CD4-positive, alpha-beta T cell (primary cell): Measurements from ENCODE around the gene MFF. TPM values are rescaled to one million over a fixed set of nuclear protein-coding genes. Genes with fewer than 3 reads are reported as not detected.
"Not testable (repeated sequence)": the region's sequence is repeated elsewhere in the genome, so short reads cannot be mapped to it uniquely, and the experiment has no call there.

Experiments used
- ATAC-seq: fragments of 200-7000 bp; cut with Tn5 transposase; one replicate; pipeline ENCODE4 v1.10.0; 2022; ENCODE audit warnings: mild to moderate bottlenecking; ENCODE audit not compliant: poor library complexity
- CTCF ChIA-PET: fragments of 350-600 bp; sonication (Branson Sonifier 250); formaldehyde crosslinking; loops from one replicate; lab custom pipeline; 2021; ENCODE audit warnings: antibody characterized with exemption, inconsistent platforms; lab: Charles Lee
- POLR2A ChIA-PET: fragments of 350-600 bp; sonication (Branson Sonifier 250); formaldehyde crosslinking; loops from one replicate; lab custom pipeline; 2021; ENCODE audit warnings: antibody characterized with exemption, inconsistent platforms; lab: Charles Lee
- DNase-seq, 14 experiments: peaks; one replicate each; pipeline ENCODE4 v3.0.0-alpha.2; 2013 to 2020; ENCODE audit warnings: mixed read lengths in 2 of 14
- H3K27ac ChIP-seq, 2 donors: one replicate each; pipeline versions ENCODE4 v1.5.1 to v1.7.0; 2013; ENCODE audit warnings: low read length in 2 of 2, low read depth in 1 of 2, mild to moderate bottlenecking in 1 of 2
- H3K27me3 ChIP-seq, 2 experiments: 1 replicate in 1 of 2; 2 replicates in 1 of 2; pipeline versions ENCODE4 v1.6.1 to v1.7.0; 2013; ENCODE audit warnings: low read length in 2 of 2, control low read depth in 1 of 2, mild to moderate bottlenecking in 1 of 2, moderate library complexity in 1 of 2; ENCODE audit not compliant: insufficient read depth in 2 of 2, control insufficient read depth in 1 of 2
- H3K36me3 ChIP-seq: one replicate; pipeline ENCODE4 v1.6.1; 2013; ENCODE audit warnings: low read length, control low read depth; ENCODE audit not compliant: insufficient read depth
- H3K4me1 ChIP-seq: one replicate; pipeline ENCODE4 v1.6.1; 2013; ENCODE audit warnings: low read length, control low read depth; ENCODE audit not compliant: insufficient read depth
- H3K4me3 ChIP-seq: one replicate; pipeline ENCODE4 v1.5.1; 2013; ENCODE audit warnings: mild to moderate bottlenecking, low read length, moderate library complexity
- H3K9me3 ChIP-seq, 2 experiments: 1 replicate in 1 of 2; 2 replicates in 1 of 2; pipeline versions ENCODE4 v1.6.1 to v1.7.0; 2013; ENCODE audit warnings: low read length in 2 of 2, mild to moderate bottlenecking in 2 of 2, control low read depth in 1 of 2, moderate library complexity in 1 of 2; ENCODE audit not compliant: control insufficient read depth in 1 of 2, insufficient read depth in 1 of 2
- H3K27ac Mint-ChIP-seq: one replicate; pipeline ENCODE4 v1.8.0; 2020; ENCODE audit warnings: mixed read lengths
- H3K27me3 Mint-ChIP-seq: one replicate; pipeline ENCODE4 v1.8.0; 2021; ENCODE audit warnings: mixed read lengths
- H3K36me3 Mint-ChIP-seq: one replicate; pipeline ENCODE4 v1.8.0; 2021; ENCODE audit warnings: low read depth, mixed read lengths
- H3K4me1 Mint-ChIP-seq: one replicate; pipeline ENCODE4 v1.8.0; 2021; ENCODE audit warnings: low read depth, mixed read lengths
- H3K4me3 Mint-ChIP-seq: one replicate; pipeline ENCODE4 v1.8.0; 2020; ENCODE audit warnings: mild to moderate bottlenecking, mixed read lengths
- H3K9me3 Mint-ChIP-seq: one replicate; pipeline ENCODE4 v1.8.0; 2020; ENCODE audit warnings: mixed read lengths
- intact Hi-C, 2 experiments: fragments of 100-400 bp; cut with DNase I in 1 of 2; cut with micrococcal nuclease in 1 of 2; formaldehyde crosslinking; loops; one replicate each; pipeline versions ENCODE4 v1.15.1 to v1.9.0; 2023 to 2025; cut with DNase I, micrococcal nuclease
- total RNA-seq, 174 experiments: library from RNA in 2 of 174; stranded (reverse) in 2 of 174; gene quantifications; one replicate each; pipeline ENCODE4 v1.2.3 and lab custom pipeline; 2021 to 2026
- TF ChIP-seq, protein P1 (sequence below): fragments of 200-600 bp; IDR thresholded peaks from one replicate; pipeline ENCODE4 v1.8.0; 2022; ENCODE audit warnings: antibody characterized with exemption, mild to moderate bottlenecking

Gene MFF
- total RNA-seq, 2 experiments from 2014 or later: 46.9 to 51.8 TPM

DNA sequence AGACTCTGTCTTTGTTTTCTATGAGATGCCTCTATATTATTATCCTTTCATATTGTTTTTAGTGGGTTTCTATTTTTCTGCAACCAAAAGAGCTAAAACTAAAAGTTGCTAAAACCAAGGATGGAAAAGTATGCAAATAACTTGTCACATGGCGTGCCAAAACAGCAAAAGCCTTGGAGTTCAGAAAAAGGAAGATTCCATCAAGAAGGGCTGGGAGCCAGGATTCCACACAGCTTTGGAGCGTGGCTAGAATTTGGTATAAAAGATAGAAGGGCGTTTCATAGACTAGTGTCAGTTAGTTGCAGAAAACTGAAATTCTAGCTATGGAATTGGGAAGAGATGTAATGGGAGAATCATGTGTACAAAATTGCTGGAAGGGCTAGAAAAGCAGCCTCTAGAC, 58.6 kb downstream of the MFF start:
- ATAC-seq (no peak), DNase-seq (no peak)
- Histone ChIP-seq H3K4me3 (no peak overlapping the region), H3K27ac (no peak overlapping the region), H3K4me1 (no peaks in the 10 kb centered on the region), H3K9me3 (no peaks in the 10 kb centered on the region), H3K27me3 (no peaks in the 10 kb centered on the region), H3K36me3 (no peaks in the 10 kb centered on the region)
- Mint-ChIP-seq H3K27ac (no peak overlapping the region), H3K27me3 (peaks cover 11% of the 10 kb centered on the region), H3K9me3 (no peaks in the 10 kb centered on the region), H3K36me3 (no peaks in the 10 kb centered on the region), H3K4me3 (no peak overlapping the region), H3K4me1 (no peaks in the 10 kb centered on the region)
- ChIA-PET CTCF (no interaction called here), POLR2A (no interaction called here)
- TF ChIP-seq, protein P1, sequence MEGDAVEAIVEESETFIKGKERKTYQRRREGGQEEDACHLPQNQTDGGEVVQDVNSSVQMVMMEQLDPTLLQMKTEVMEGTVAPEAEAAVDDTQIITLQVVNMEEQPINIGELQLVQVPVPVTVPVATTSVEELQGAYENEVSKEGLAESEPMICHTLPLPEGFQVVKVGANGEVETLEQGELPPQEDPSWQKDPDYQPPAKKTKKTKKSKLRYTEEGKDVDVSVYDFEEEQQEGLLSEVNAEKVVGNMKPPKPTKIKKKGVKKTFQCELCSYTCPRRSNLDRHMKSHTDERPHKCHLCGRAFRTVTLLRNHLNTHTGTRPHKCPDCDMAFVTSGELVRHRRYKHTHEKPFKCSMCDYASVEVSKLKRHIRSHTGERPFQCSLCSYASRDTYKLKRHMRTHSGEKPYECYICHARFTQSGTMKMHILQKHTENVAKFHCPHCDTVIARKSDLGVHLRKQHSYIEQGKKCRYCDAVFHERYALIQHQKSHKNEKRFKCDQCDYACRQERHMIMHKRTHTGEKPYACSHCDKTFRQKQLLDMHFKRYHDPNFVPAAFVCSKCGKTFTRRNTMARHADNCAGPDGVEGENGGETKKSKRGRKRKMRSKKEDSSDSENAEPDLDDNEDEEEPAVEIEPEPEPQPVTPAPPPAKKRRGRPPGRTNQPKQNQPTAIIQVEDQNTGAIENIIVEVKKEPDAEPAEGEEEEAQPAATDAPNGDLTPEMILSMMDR: no peak
- intact Hi-C loops: no loop called here

DNA sequence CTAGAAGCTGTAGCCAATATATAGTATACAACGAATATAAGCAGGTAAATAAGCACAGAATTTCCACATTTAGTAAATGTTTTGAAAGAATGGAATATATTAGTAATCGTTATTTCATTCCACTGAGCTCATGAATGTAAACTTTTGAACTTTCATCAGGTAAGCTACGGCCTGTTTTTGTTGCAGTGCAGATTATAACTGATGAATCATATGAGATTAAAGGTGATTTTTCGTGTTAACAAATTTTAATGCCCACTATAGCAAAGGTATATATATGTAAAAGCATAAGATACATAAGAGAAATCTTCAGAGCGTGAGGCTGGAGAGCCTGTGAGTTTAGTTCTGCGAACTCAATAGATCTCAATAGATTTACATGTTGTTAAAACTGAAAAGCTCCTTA, 61.6 kb downstream of the MFF start:
- Mint-ChIP-seq H3K27me3 (peaks cover 10% of the 10 kb centered on the region), H3K4me3 (no peak overlapping the region), H3K27ac (no peak overlapping the region), H3K9me3 (no peaks in the 10 kb centered on the region), H3K4me1 (no peaks in the 10 kb centered on the region), H3K36me3 (no peaks in the 10 kb centered on the region)
- no peaks in the 10 kb centered on the region for H3K36me3 ChIP-seq
- H3K4me1 ChIP-seq: no peaks in the 10 kb centered on the region
- no peak for DNase-seq
- ChIA-PET POLR2A (no interaction called here), CTCF (interaction anchor here (0.5 kb wide), 1 partner anchor 13 kb away, joined by 4 read pairs; no protein-coding TSS in a partner anchor)
- intact Hi-C loops: no loop called here
- no peak overlapping the region for H3K27ac ChIP-seq
- peaks cover 0 to 2% of the 10 kb centered on the region in 2 experiments for H3K27me3 ChIP-seq
- no peak for ATAC-seq
- H3K9me3 ChIP-seq: no peaks in the 10 kb centered on the region
- TF ChIP-seq, protein P1: no peak
- no peak overlapping the region for H3K4me3 ChIP-seq

DNA sequence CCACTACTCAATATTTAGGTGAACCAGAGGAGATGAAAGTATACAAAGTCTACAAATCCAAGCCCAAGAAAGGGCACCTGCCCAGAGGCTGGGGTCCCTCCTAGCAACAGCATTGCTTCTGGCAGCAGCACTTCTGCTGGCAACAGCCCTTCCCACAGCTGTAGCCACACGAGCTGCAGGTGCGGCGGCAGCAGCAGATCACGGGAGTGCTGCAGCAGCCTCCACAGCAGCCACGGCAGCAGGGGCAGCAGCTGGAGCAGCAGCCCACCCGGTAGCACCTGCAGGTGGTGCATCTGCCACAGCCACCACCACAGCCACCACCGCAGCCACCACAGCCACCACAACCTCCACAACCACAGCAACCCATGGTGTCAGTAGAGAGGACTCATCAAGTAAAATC, 62.5 kb downstream of the MFF start, which contains the start of gene SCYGR1:
Gene SCYGR1, minus strand, starts transcription at position 367 of the 400 bp plus-strand sequence. Its CDS starts 0 bp downstream, at position 367.
- POLR2A ChIA-PET, H3K36me3 Mint-ChIP-seq, H3K27me3 Mint-ChIP-seq, CTCF ChIA-PET, H3K27ac Mint-ChIP-seq, H3K4me1 Mint-ChIP-seq, ATAC-seq, DNase-seq, H3K4me3 Mint-ChIP-seq, intact Hi-C loops, H3K4me3 ChIP-seq, H3K27me3 ChIP-seq, H3K4me1 ChIP-seq, H3K27ac ChIP-seq, H3K36me3 ChIP-seq, H3K9me3 ChIP-seq, H3K9me3 Mint-ChIP-seq: not testable (repeated sequence)

DNA sequence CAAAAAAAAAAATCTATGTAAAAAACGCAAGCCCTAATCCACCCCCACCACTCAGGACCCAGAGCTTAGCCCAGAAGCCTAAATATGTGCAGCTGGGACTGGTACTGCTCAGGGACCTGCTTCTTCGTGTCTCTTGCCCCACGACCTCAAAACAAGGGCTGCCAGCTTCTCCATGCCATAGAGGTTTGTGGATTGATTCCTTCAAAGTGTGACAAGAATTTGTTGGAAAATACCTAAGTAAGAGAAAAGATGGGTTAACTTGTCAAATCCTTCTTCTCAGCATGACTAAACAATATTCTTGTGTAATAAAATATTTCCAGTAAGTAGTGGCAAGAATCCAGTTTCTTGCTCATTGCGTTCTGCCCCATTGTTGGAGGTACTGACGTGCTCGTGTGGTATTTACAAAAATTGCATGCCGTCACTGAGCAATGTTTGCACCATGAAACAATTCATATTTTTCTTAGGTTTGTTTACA, 63.5 kb downstream of the MFF start:
- H3K4me3 ChIP-seq: no peak overlapping the region
- no peaks in the 10 kb centered on the region for H3K4me1 ChIP-seq
- Mint-ChIP-seq H3K27me3 (peaks cover 4% of the 10 kb centered on the region), H3K9me3 (no peaks in the 10 kb centered on the region), H3K4me3 (no peak overlapping the region), H3K27ac (no peak overlapping the region), H3K4me1 (no peaks in the 10 kb centered on the region), H3K36me3 (no peaks in the 10 kb centered on the region)
- peaks cover 0 to 2% of the 10 kb centered on the region in 2 experiments for H3K27me3 ChIP-seq
- no peak overlapping the region for H3K27ac ChIP-seq
- H3K9me3 ChIP-seq: no peaks in the 10 kb centered on the region
- ATAC-seq: no peak
- no peaks in the 10 kb centered on the region for H3K36me3 ChIP-seq
- DNase-seq: no peak
- ChIA-PET CTCF (no interaction called here), POLR2A (no interaction called here)
- intact Hi-C loops: no loop called here
- TF ChIP-seq, protein P1: no peak
